ENCODE results near the gene ZC3H7B.
"Not testable (repeated sequence)": the region's sequence is repeated elsewhere in the genome, so short reads cannot be mapped to it uniquely, and the experiment has no call there.

ZC3H7B gene

GRCh38 chr22:41288245-41288946 lies 12.9 kb upstream of the ZC3H7B start:
- Histone ChIP-seq H3K27ac (ENCODE audit: low read depth, low read length, poor library complexity, severe bottlenecking) (no peak overlapping the region), H3K4me1 (ENCODE audit: insufficient read depth, low read length, severe bottlenecking) (peaks cover 17% of the 10 kb centered on the region), H3K79me2 (ENCODE audit: insufficient read depth, low read length) (peaks cover 18% of the 10 kb centered on the region), H3K4me2 (ENCODE audit: low read length) (no peak overlapping the region), H3K9me3 (ENCODE audit: low read length) (no peaks in the 10 kb centered on the region), H3F3A (ENCODE audit: insufficient read depth, low read length) (no peaks in the 10 kb centered on the region), H3K9me2 (ENCODE audit: low read depth, low read length) (no peaks in the 10 kb centered on the region), H4K20me1 (ENCODE audit: insufficient read depth, low read length) (no peaks in the 10 kb centered on the region), H3K27me3 (ENCODE audit: insufficient read depth, low read length) (no peaks in the 10 kb centered on the region), H3K36me3 (ENCODE audit: insufficient read depth, low read length) (peaks cover 11% of the 10 kb centered on the region), H3K9ac (ENCODE audit: low read length) (no peak overlapping the region), H2AFZ (ENCODE audit: low read length) (no peak overlapping the region), H3K4me3 (ENCODE audit: low read depth, low read length, poor library complexity, severe bottlenecking) (no peak overlapping the region)
- TF ChIP-seq EZH2 (IDR thresholded peaks at IDR 0.05; ENCODE audit: borderline replicate concordance, low read length) (no peak), CTCF (IDR thresholded peaks at IDR 0.05; ENCODE audit: low read length) (no peak)

- Histone ChIP-seq H3K4me3 (ENCODE audit: low read depth, low read length, poor library complexity, severe bottlenecking) (no peak overlapping the region), H3K27ac (ENCODE audit: low read depth, low read length, poor library complexity, severe bottlenecking) (no peak overlapping the region)
Observed at GRCh38 chr22:41289671-41290070, 11.7 kb upstream of the ZC3H7B start.

GRCh38 chr22:41290262-41291221 lies 10.8 kb upstream of the ZC3H7B start:
- H3K27me3 ChIP-seq (ENCODE audit: insufficient read depth, low read length), result no peaks in the 10 kb centered on the region
- H3K4me1 ChIP-seq (ENCODE audit: insufficient read depth, low read length, severe bottlenecking), result peaks cover 9% of the 10 kb centered on the region
- no peak overlapping the region for H3K9ac ChIP-seq (ENCODE audit: low read length)
- TF ChIP-seq CTCF (IDR thresholded peaks at IDR 0.05; ENCODE audit: low read length) (no peak), EZH2 (IDR thresholded peaks at IDR 0.05; ENCODE audit: borderline replicate concordance, low read length) (no peak)
- no peak overlapping the region for H3K27ac ChIP-seq (ENCODE audit: low read depth, low read length, poor library complexity, severe bottlenecking)
- no peak overlapping the region for H3K4me3 ChIP-seq (ENCODE audit: low read depth, low read length, poor library complexity, severe bottlenecking)
- H4K20me1 ChIP-seq (ENCODE audit: insufficient read depth, low read length), result no peaks in the 10 kb centered on the region
- no peak overlapping the region for H2AFZ ChIP-seq (ENCODE audit: low read length)
- peaks cover 2% of the 10 kb centered on the region for H3K79me2 ChIP-seq (ENCODE audit: insufficient read depth, low read length)
- H3K9me2 ChIP-seq (ENCODE audit: low read depth, low read length), result no peaks in the 10 kb centered on the region
- H3F3A ChIP-seq (ENCODE audit: insufficient read depth, low read length), result no peaks in the 10 kb centered on the region
- H3K36me3 ChIP-seq (ENCODE audit: insufficient read depth, low read length), result no peaks in the 10 kb centered on the region
- no peak overlapping the region for H3K4me2 ChIP-seq (ENCODE audit: low read length)
- H3K9me3 ChIP-seq (ENCODE audit: low read length), result no peaks in the 10 kb centered on the region

More at GRCh38 chr22:41289671-41290070, 11.7 kb upstream of the ZC3H7B start:
- H3K27me3 ChIP-seq (ENCODE audit: insufficient read depth, low read length), result no peaks in the 10 kb centered on the region
- H3K36me3 ChIP-seq (ENCODE audit: insufficient read depth, low read length), result peaks cover 2% of the 10 kb centered on the region; the same call in 1 of the 2 replicates
- no peaks in the 10 kb centered on the region for H3F3A ChIP-seq (ENCODE audit: insufficient read depth, low read length)
- H3K9me3 ChIP-seq (ENCODE audit: low read length), result no peaks in the 10 kb centered on the region
- no peak overlapping the region for H3K4me2 ChIP-seq (ENCODE audit: low read length)
- no peak overlapping the region for H2AFZ ChIP-seq (ENCODE audit: low read length)
- H3K4me1 ChIP-seq (ENCODE audit: insufficient read depth, low read length, severe bottlenecking), result peaks cover 14% of the 10 kb centered on the region
- no peaks in the 10 kb centered on the region for H4K20me1 ChIP-seq (ENCODE audit: insufficient read depth, low read length)
- no peak overlapping the region for H3K9ac ChIP-seq (ENCODE audit: low read length)
- no peaks in the 10 kb centered on the region for H3K9me2 ChIP-seq (ENCODE audit: low read depth, low read length)
- no peak for TF ChIP-seq CTCF (IDR thresholded peaks at IDR 0.05; ENCODE audit: low read length)
- TF ChIP-seq EZH2 (IDR thresholded peaks at IDR 0.05; ENCODE audit: borderline replicate concordance, low read length), result no peak
- H3K79me2 ChIP-seq (ENCODE audit: insufficient read depth, low read length), result peaks cover 11% of the 10 kb centered on the region

- not testable (repeated sequence) for H4K20me1 ChIP-seq (ENCODE audit: insufficient read depth, low read length)
Observed at GRCh38 chr22:41294816-41295215, 6.5 kb upstream of the ZC3H7B start.

More at GRCh38 chr22:41294816-41295215, 6.5 kb upstream of the ZC3H7B start:
- not testable (repeated sequence) for H2AFZ ChIP-seq (ENCODE audit: low read length); H3K4me1 ChIP-seq (ENCODE audit: insufficient read depth, low read length, severe bottlenecking); H3K27me3 ChIP-seq (ENCODE audit: insufficient read depth, low read length); H3K4me2 ChIP-seq (ENCODE audit: low read length); H3K9ac ChIP-seq (ENCODE audit: low read length); H3K9me3 ChIP-seq (ENCODE audit: low read length); H3F3A ChIP-seq (ENCODE audit: insufficient read depth, low read length); H3K36me3 ChIP-seq (ENCODE audit: insufficient read depth, low read length); H3K79me2 ChIP-seq (ENCODE audit: insufficient read depth, low read length); H3K4me3 ChIP-seq (ENCODE audit: low read depth, low read length, poor library complexity, severe bottlenecking); H3K9me2 ChIP-seq (ENCODE audit: low read depth, low read length); H3K27ac ChIP-seq (ENCODE audit: low read depth, low read length, poor library complexity, severe bottlenecking)

Data from OCI-LY1 (cell line).